ENCODE results near the gene KRT72.

DNA sequence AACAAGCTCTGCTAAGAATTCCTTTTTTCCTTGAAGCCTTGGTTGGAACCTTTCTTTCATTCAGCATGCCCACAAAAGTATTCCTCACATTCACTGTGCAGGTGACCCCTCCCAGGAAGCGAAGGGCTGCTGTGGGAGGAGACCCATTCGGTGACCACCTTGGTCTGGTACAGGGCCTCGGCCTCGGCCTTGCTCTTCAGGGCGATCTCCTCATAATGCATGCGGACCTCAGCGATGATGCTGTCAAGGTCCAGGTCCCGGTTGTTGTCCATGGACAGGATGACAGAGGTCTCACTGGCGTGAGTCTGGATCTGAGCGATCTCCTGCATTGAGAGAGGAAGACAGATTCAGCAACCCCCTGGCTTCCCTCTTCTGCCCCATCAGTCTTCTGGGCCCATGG is 30.8 kb downstream of the KRT72 start:
- TF ChIP-seq POLR2A (IDR thresholded peaks at IDR 0.05; ENCODE audit: low read depth, low read length) (no peak), POLR2AphosphoS5 (IDR thresholded peaks at IDR 0.05; ENCODE audit: low read depth, low read length) (no peak), TAF1 (IDR thresholded peaks at IDR 0.05; ENCODE audit: low read depth, low read length) (no peak), SPI1 (IDR thresholded peaks at IDR 0.05; ENCODE audit: low read depth, low read length) (no peak)

All from GM12891 (cell line).